AG09309 (cell line): ENCODE data around the gene LRRC8A.

Experiments
- DNase-seq: peaks from one replicate; pipeline ENCODE4 v3.0.0-alpha.2; 2010; ENCODE audit warnings: low read depth
- H3K4me3 ChIP-seq: 2 replicates; pipeline ENCODE4 v1.5.1; 2011; ENCODE audit warnings: mild to moderate bottlenecking, low read depth, low read length, moderate library complexity; ENCODE audit not compliant: control insufficient read depth
- CTCF ChIP-seq: IDR thresholded peaks from 2 replicates; pipeline ENCODE4 v1.5.1; 2011; ENCODE audit warnings: mild to moderate bottlenecking, low read depth, low read length, inconsistent platforms; ENCODE audit not compliant: insufficient read depth, control insufficient read depth; ENCODE audit errors: missing control alignments

Gene LRRC8A

GRCh38 chr9:128882677-128883603, 1.0 kb downstream of the LRRC8A start:
- no peak for DNase-seq
- peak overlapping the region; percentile 64 for H3K4me3 ChIP-seq
- no peak for TF ChIP-seq CTCF

DNA sequence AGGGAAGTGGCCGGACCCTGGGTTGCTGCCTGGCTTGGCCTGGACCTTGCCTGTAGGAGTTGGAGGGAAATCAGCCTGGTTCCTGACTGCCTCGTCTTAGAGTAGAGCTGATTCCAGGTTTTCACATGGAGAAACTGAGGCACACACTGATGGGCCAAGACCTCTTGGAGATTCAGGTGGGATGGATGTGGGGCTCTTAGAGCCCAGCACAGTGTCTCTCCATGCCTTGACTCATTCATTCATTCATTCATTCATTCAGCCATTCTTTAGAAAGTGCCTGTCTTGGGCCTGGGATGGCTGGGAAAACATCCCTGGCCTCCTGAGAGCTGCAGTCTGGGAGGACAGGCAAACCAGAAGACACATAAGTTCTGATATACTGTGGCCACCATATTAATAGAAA, 2.2 kb downstream of the LRRC8A start:
- DNase-seq = no peak
- no peak overlapping the region for H3K4me3 ChIP-seq
- no peak for TF ChIP-seq CTCF

- no peak for TF ChIP-seq CTCF
- H3K4me3 ChIP-seq = no peak overlapping the region
- DNase-seq = no peak
Measured at GRCh38 chr9:128885376-128885775, 3.4 kb downstream of the LRRC8A start.

- no peak for DNase-seq
- H3K4me3 ChIP-seq = no peak overlapping the region
- TF ChIP-seq CTCF = no peak
Measured at GRCh38 chr9:128885798-128886197, 3.9 kb downstream of the LRRC8A start.

- no peak overlapping the region for H3K4me3 ChIP-seq
- no peak for TF ChIP-seq CTCF
- no peak for DNase-seq
Measured at GRCh38 chr9:128886211-128886891, 4.4 kb downstream of the LRRC8A start.

GRCh38 chr9:128887049-128887448, 5.1 kb downstream of the LRRC8A start:
- TF ChIP-seq CTCF = no peak
- no peak overlapping the region for H3K4me3 ChIP-seq
- DNase-seq = no peak
